Thymus (tissue), 11 donors: ENCODE data around the gene GADD45GIP1. TPM values are rescaled to one million over a fixed set of nuclear protein-coding genes. Genes with fewer than 3 reads are reported as not detected.
"Not testable (repeated sequence)": the region's sequence is repeated elsewhere in the genome, so short reads cannot be mapped to it uniquely, and the experiment has no call there.

Experiments
- DNase-seq, 9 donors: peaks; one replicate each; pipeline ENCODE4 v3.0.0-alpha.2; 2013; ENCODE audit warnings: low spot score in 9 of 9, low read depth in 6 of 9, missing footprints in 1 of 9
- H3K27ac ChIP-seq, 2 donors: one replicate each; pipeline ENCODE4 v1.5.1; 2013; ENCODE audit warnings: control low read depth in 1 of 2, low read depth in 1 of 2, low read length in 1 of 2, mild to moderate bottlenecking in 1 of 2, moderate library complexity in 1 of 2
- H3K27me3 ChIP-seq, 2 donors: one replicate each; pipeline ENCODE4 v1.5.1; 2013; ENCODE audit warnings: low read length in 1 of 2; ENCODE audit not compliant: control insufficient read depth in 2 of 2, insufficient read depth in 1 of 2
- H3K36me3 ChIP-seq, 2 donors: one replicate each; pipeline ENCODE4 v1.5.1; 2013; ENCODE audit warnings: low read length in 1 of 2, mild to moderate bottlenecking in 1 of 2, moderate library complexity in 1 of 2; ENCODE audit not compliant: control insufficient read depth in 2 of 2, insufficient read depth in 2 of 2
- H3K4me1 ChIP-seq, 2 donors: one replicate each; pipeline ENCODE4 v1.5.1; 2013; ENCODE audit warnings: low read length in 2 of 2; ENCODE audit not compliant: control insufficient read depth in 2 of 2, insufficient read depth in 2 of 2
- H3K4me3 ChIP-seq, 2 donors: one replicate each; pipeline ENCODE4 v1.5.1; 2013; ENCODE audit warnings: low read length in 2 of 2, control low read depth in 1 of 2, mild to moderate bottlenecking in 1 of 2
- H3K9me3 ChIP-seq, 2 donors: one replicate each; pipeline ENCODE4 v1.5.1; 2013; ENCODE audit warnings: low read length in 1 of 2, mild to moderate bottlenecking in 1 of 2; ENCODE audit not compliant: control insufficient read depth in 2 of 2, insufficient read depth in 1 of 2
- WGBS: extraction: QIAGEN DNeasy Blood & Tissue Kit; methylation state at CpG from one replicate; pipeline ENCODE4 v1.1.7; 2013; 5-methylcytosine and 5-hydroxymethylcytosine counted together
- polyA plus RNA-seq: library from polyadenylated mRNA; stranded (reverse); fragments of 200-250 nt; gene quantifications from one replicate; pipeline ENCODE4 v1.2.3, GENCODE V29; 2013
- total RNA-seq: library from RNA; stranded (reverse); fragments of 120-200 nt; gene quantifications from one replicate; pipeline ENCODE4 v1.2.4, GENCODE V29; 2013
- donor health status: healthy.

Gene GADD45GIP1
- total and polyA plus RNA-seq, 2 donors: 27.2 to 27.7 TPM

GRCh38 chr19:12984143-12984627, 27.2 kb upstream of the GADD45GIP1 start:
- Histone ChIP-seq H3K4me1 (peaks cover 3% of the 10 kb centered on the region in 2 donors), H3K36me3 (no peaks in the 10 kb centered on the region), H3K9me3 (peaks cover 0 to 2% of the 10 kb centered on the region in 2 donors), H3K4me3 (no peak overlapping the region), H3K27ac (no peak overlapping the region), H3K27me3 (peaks cover 2 to 62% of the 10 kb centered on the region in 2 donors)
- WGBS: 94% methylated on average over 3 of the region's 3 CpGs
- DNase-seq: no peak

- WGBS: 9% methylated on average over 51 of the region's 51 CpGs
- no peak overlapping the region for H3K27ac ChIP-seq
- H3K36me3 ChIP-seq: no peaks in the 10 kb centered on the region
These were observed 26.6 kb upstream of the GADD45GIP1 start for GRCh38 chr19:12983542-12984142.

GRCh38 chr19:12983091-12983490, 26.1 kb upstream of the GADD45GIP1 start:
- H3K4me3 ChIP-seq: peak overlapping the region in 1 of 2 donors; percentile 8
- H3K27me3 ChIP-seq: peaks cover 2 to 60% of the 10 kb centered on the region in 2 donors
- DNase-seq: no peak
- no peak overlapping the region for H3K27ac ChIP-seq
- 65% methylated on average over 10 of the region's 10 CpGs for WGBS
- H3K4me1 ChIP-seq: peaks cover 3% of the 10 kb centered on the region in 2 donors
- H3K9me3 ChIP-seq: no peaks in the 10 kb centered on the region
- H3K36me3 ChIP-seq: no peaks in the 10 kb centered on the region

More at GRCh38 chr19:12983542-12984142, 26.6 kb upstream of the GADD45GIP1 start:
- Histone ChIP-seq H3K4me3 (peak overlapping the region in 1 of 2 donors; percentile 8), H3K4me1 (peaks cover 3% of the 10 kb centered on the region in 2 donors), H3K27me3 (peaks cover 2 to 60% of the 10 kb centered on the region in 2 donors), H3K9me3 (no peaks in the 10 kb centered on the region)
- peak in 8 of 9 donors; percentile 40 to 78 (median 56) for DNase-seq

- DNase-seq: no peak
- no peak overlapping the region for H3K4me3 ChIP-seq
- no peaks in the 10 kb centered on the region for H3K36me3 ChIP-seq
- peaks cover 2 to 56% of the 10 kb centered on the region in 2 donors for H3K27me3 ChIP-seq
- WGBS: 94% methylated on average over 6 of the region's 6 CpGs
- H3K9me3 ChIP-seq: no peaks in the 10 kb centered on the region
- peaks cover 3% of the 10 kb centered on the region in 2 donors for H3K4me1 ChIP-seq
- H3K27ac ChIP-seq: no peak overlapping the region
These were observed 25.6 kb upstream of the GADD45GIP1 start for GRCh38 chr19:12982648-12983047.

- no peak for DNase-seq
- WGBS: 97% methylated on average over 3 of the region's 3 CpGs
- Histone ChIP-seq H3K4me3 (no peak overlapping the region), H3K27ac (no peak overlapping the region), H3K27me3 (peaks cover 2 to 42% of the 10 kb centered on the region in 2 donors), H3K9me3 (no peaks in the 10 kb centered on the region), H3K4me1 (peaks cover 3 to 11% of the 10 kb centered on the region in 2 donors), H3K36me3 (no peaks in the 10 kb centered on the region)
These were observed 23.0 kb upstream of the GADD45GIP1 start for GRCh38 chr19:12979974-12980373.

- H3K36me3 ChIP-seq, H3K9me3 ChIP-seq: not testable (repeated sequence)
These were observed 19.1 kb upstream of the GADD45GIP1 start for GRCh38 chr19:12976109-12976508.

GRCh38 chr19:12975221-12975741, 18.3 kb upstream of the GADD45GIP1 start:
- no peak for DNase-seq
- no peaks in the 10 kb centered on the region for H3K36me3 ChIP-seq
- no peak overlapping the region for H3K27ac ChIP-seq
- peaks cover 0 to 10% of the 10 kb centered on the region in 2 donors for H3K4me1 ChIP-seq
- no peak overlapping the region for H3K4me3 ChIP-seq
- WGBS: 38% methylated on average over 17 of the region's 17 CpGs
- no peaks in the 10 kb centered on the region for H3K9me3 ChIP-seq
- H3K27me3 ChIP-seq: peaks cover 0 to 15% of the 10 kb centered on the region in 2 donors

More at GRCh38 chr19:12976109-12976508, 19.1 kb upstream of the GADD45GIP1 start:
- H3K27me3 ChIP-seq: peaks cover 0 to 16% of the 10 kb centered on the region in 2 donors
- WGBS: 96% methylated on average over 7 of the region's 7 CpGs
- not testable (repeated sequence) for H3K27ac ChIP-seq, H3K4me1 ChIP-seq, H3K4me3 ChIP-seq, DNase-seq

GRCh38 chr19:12974301-12975220, 17.5 kb upstream of the GADD45GIP1 start:
- peaks cover 0 to 10% of the 10 kb centered on the region in 2 donors for H3K4me1 ChIP-seq
- no peak overlapping the region for H3K27ac ChIP-seq
- DNase-seq: no peak
- H3K27me3 ChIP-seq: peaks cover 0 to 15% of the 10 kb centered on the region in 2 donors
- 34% methylated on average over 19 of the region's 19 CpGs for WGBS
- no peaks in the 10 kb centered on the region for H3K36me3 ChIP-seq
- peaks cover 0 to 3% of the 10 kb centered on the region in 2 donors for H3K9me3 ChIP-seq
- H3K4me3 ChIP-seq: no peak overlapping the region
